Measurements from ENCODE around the gene TSPAN18. TPM values are rescaled to one million over a fixed set of nuclear protein-coding genes. Genes with fewer than 3 reads are reported as not detected.

Gene TSPAN18
- total and polyA plus RNA-seq, 2 experiments from 2014 or later: 6.0 to 10.6 TPM

DNA sequence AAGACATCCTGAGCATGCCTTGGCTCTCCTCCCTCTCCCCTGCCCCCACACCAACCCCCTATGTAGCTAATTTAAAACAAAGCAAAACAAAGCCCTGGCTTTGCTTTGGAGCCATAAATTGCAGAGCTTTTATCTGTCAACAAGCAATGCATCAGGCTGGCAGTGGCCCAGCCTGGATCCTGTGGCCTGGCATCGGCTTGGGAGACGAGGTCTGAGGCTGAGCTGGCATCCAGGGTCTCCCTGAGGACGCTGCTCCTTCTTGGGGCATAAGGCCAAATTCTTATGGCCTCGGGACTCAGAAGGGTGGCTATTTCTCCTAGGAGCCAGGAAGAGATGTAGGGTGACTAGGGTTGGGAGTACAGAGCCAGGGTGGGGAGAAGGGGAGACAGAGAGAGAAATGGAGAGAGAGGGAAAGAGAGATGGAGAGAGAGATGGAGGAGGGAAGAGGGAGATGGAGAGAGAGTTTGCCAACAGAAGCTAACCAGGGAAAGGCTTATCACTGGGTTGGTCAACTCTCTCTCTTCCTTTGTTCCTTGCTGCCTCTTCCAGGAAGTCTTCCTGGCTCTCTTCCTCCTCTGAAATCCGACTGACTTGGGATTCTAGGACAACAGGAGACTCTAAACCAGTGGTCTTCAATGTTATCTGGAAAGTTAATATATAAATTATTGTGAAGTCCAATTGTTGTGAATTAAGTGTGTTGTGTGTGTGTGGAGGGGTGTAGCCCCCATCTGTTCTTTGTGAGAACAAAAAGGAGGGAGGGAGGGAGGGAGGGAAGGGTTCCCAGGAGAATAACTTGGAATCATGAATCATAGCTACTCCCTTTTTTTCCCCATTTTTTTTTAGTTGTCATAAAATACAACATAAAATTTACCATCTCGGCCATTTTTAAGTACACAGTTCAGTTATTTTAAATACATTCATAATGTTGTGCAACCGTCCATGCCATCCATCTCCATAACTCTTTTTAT is 29.1 kb downstream of the TSPAN18 start (continued):
- TF ChIP-seq EZH2phosphoT487 (IDR thresholded peaks at IDR 0.05; ENCODE audit: unreplicated experiment): no peak
- TF ChIP-seq ZNF462 (CRISPR knock-in tag; IDR thresholded peaks at IDR 0.05): no peak
- TF ChIP-seq POLR2AphosphoS5 (IDR thresholded peaks at IDR 0.05; ENCODE audit: low read depth): no peak
- TF ChIP-seq, protein P1, sequence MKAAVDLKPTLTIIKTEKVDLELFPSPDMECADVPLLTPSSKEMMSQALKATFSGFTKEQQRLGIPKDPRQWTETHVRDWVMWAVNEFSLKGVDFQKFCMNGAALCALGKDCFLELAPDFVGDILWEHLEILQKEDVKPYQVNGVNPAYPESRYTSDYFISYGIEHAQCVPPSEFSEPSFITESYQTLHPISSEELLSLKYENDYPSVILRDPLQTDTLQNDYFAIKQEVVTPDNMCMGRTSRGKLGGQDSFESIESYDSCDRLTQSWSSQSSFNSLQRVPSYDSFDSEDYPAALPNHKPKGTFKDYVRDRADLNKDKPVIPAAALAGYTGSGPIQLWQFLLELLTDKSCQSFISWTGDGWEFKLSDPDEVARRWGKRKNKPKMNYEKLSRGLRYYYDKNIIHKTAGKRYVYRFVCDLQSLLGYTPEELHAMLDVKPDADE (IDR thresholded peaks at IDR 0.05): no peak

DNA sequence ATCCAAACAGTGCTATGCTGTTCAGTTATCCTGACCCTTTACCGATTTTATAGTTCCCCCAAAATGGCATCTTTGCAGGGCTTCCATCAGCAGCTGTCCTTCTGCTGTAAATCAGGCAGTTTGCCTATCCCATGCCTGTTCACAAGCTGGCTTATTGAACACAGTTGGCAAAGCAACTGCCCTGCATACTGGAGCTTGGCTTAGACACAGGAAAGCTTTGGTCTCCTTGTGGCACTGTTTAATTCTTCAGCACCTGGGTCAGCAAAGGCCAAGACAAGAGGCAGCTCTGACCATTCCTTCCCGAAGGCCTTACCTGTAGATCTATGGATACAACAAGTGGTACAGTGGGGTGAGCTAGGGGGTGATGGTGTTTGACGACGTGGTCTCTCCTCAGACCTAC is 32.2 kb downstream of the TSPAN18 start:
- Histone ChIP-seq H3K27ac (ENCODE audit: low read depth) (no peak overlapping the region), H3K79me2 (replicated peaks; ENCODE audit: insufficient read depth) (peaks cover 12% of the 10 kb centered on the region), H3K4me1 (ENCODE audit: insufficient read depth) (peaks cover 40% of the 10 kb centered on the region), H4K20me1 (replicated peaks; ENCODE audit: insufficient read depth) (no peaks in the 10 kb centered on the region), H2AFZ (no peak overlapping the region), H3K4me3 (no peak overlapping the region), H3F3A (replicated peaks; ENCODE audit: low read depth) (peaks cover 8% of the 10 kb centered on the region; the same call in 1 of the 2 replicates), H3K36me3 (ENCODE audit: insufficient read depth) (no peaks in the 10 kb centered on the region), H3K9me2 (ENCODE audit: insufficient read depth) (0 out of 2 replicates have a peak, but pooled peaks cover 1% of the 10 kb centered on the region), H3K27me3 (ENCODE audit: insufficient read depth) (peaks cover 40% of the 10 kb centered on the region), H3K4me2 (no peak overlapping the region)
- H3K4me1 Mint-ChIP-seq: peaks cover 64% of the 10 kb centered on the region
- ATAC-seq: no peak
- no peak overlapping the region for H3K4me3 Mint-ChIP-seq
- TF ChIP-seq, protein P1 (IDR thresholded peaks at IDR 0.05): no peak
- TF ChIP-seq ZNF114 (CRISPR knock-in tag; IDR thresholded peaks at IDR 0.05) (no peak), JUNB (IDR thresholded peaks at IDR 0.05; ENCODE audit: unreplicated experiment) (no peak), EZH2 (IDR thresholded peaks at IDR 0.05; ENCODE audit: low read depth, unreplicated experiment) (no peak)
- TF ChIP-seq, protein P2, sequence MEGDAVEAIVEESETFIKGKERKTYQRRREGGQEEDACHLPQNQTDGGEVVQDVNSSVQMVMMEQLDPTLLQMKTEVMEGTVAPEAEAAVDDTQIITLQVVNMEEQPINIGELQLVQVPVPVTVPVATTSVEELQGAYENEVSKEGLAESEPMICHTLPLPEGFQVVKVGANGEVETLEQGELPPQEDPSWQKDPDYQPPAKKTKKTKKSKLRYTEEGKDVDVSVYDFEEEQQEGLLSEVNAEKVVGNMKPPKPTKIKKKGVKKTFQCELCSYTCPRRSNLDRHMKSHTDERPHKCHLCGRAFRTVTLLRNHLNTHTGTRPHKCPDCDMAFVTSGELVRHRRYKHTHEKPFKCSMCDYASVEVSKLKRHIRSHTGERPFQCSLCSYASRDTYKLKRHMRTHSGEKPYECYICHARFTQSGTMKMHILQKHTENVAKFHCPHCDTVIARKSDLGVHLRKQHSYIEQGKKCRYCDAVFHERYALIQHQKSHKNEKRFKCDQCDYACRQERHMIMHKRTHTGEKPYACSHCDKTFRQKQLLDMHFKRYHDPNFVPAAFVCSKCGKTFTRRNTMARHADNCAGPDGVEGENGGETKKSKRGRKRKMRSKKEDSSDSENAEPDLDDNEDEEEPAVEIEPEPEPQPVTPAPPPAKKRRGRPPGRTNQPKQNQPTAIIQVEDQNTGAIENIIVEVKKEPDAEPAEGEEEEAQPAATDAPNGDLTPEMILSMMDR (conservative IDR thresholded peaks at IDR 0.05; ENCODE audit: low read depth in 2 of 2): no peak
- peaks cover 15% of the 10 kb centered on the region; the same call in 2 of the 3 replicates for H3K9me3 Mint-ChIP-seq
- no peak for DNase-seq (ENCODE audit: low spot score)
- H3K27me3 Mint-ChIP-seq (ENCODE audit: insufficient read depth, low read depth, poor library complexity): peaks cover 22% of the 10 kb centered on the region
- no peak overlapping the region for H3K27ac Mint-ChIP-seq
- H3K36me3 Mint-ChIP-seq (ENCODE audit: low read depth): peaks cover 12% of the 10 kb centered on the region; the same call in 2 of the 3 replicates

Measured in GM23338 (cell line).